T-helper 1 cell (primary cell): ENCODE results near the gene MEIS1.

Source experiments
- DNase-seq, 5 donors: peaks; one replicate each; pipeline ENCODE4 v3.0.0-alpha.2; 2012 to 2020

MEIS1 gene

DNA sequence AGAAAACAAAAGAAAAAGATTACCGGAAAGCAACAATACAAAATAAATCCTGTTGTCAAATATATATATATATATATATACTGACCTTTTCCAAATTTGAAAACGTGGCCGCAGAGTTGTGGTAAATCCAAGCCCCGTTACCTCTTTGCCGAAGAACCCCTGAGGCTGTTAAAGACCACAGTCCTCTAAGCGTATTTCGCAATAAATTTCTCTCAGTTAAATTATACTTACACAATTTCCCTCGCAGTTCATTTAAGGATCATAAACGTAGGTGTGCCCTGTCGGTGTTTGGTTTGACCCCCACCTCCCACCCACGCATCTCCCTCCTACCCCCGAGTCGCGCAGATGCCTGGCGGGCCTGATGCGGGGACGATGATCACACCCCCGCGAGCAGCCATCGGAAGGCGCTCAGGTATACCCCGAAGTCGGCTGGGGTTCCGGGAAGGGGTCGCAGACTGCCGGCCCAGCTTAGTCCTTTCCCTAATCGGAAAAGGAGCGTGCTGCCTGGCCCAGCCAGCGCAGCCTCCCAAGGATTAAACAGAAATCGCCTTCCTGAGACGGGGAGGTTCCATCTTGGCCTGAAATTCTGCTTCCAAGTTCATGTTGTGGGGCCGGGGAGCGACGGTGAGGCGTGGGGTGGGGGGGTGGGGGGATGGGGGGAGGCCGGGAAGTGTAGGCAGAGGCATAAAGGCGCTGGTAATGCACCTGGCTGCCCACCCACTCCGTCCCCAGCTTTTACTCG lies 2.9 kb upstream of the MEIS1 start:
- DNase-seq = no peak

DNA sequence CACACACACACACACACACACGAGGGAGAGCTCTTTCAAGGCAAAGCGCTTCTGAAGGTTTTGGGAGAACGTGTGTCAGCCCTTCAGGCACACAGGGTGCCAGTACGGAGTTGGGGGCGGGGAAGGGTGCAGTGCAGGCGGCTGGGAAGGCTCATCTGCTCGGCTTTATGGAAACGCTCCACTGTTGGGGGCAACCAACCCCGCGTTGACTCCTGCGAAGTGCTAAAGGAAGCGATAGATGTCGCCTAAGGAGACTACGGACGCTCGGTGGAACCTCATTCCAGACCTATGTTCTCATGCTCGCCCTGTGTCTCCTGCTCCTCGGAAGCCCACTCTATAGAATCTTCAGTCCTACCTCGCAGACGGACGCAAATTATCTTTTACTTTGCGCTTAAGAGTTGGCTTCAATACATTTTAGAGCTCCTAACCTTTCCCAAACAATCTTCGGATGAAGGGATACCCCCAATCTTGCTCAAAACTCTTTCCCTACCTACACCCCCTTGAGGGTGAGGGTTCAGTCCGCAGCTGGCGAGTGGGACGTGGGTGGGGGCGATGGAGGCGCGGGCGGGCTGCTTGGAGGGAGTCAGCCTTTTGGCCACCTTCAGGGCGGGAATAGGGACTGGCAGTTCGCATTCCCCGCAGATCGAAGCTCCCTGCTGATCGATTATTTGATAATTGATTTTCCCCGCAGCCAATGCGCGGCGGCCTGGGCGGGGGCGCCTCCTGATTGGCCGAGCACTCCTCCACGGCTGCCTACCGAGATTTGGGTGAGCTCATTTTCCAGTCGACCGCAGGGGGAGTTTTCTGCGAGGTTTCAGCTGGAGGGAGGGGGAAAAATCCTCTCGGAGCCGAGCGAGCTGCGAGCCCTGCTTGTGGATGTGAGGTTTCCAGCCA lies 1.9 kb upstream of the MEIS1 start:
- peak in 1 of 5 donors; percentile 9 for DNase-seq

DNA sequence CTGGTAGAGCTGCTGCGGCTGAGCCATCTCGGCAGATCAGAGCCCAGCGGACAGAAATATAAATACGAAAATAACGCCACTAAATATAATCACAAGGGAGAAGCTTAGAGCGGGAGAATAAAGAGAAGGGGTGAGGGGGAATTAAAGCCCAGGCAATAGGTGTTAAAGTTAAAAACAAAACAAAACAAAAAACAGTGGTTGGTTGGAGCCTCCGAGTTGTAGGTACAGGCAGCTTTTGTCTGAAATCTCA lies 1.3 kb upstream of the MEIS1 start:
- DNase-seq = no peak

DNA sequence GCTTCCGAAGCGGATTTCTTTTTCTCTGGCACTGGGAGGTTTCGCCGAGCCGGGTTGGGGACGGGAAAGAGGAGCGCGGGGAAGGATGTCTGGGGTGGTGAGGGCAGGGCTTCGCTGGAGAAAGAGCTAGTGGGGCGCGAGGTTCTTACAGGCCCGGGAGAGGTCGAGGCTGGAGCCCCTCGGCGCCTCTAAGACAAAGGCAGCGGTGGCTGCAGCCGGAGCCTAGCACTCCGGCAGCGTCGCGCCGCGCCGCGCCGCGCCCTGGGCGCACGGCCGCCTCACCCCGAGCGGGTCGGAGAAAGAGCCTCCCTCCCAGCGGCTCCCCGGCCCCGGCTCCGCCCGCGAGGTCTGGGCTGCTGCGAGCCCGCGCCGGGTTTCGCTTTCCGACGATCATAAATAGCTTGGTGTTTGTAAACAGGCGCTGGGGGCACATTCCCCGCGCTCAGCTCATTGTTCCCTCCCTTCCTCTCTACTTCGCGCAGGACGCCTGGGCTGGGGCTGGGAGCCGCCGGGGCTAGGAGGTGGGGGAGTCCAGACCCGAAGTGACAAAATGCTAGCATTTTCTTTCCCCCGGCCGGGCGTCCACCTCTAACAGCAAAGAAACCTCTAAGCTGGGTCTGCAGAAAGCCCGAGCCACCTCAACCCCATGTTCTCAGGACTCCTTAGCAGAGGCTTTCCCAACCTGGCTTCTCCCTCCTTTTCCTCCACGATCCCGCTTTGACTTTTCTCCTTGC lies 813 bp upstream of the MEIS1 start:
- peak in 1 of 5 donors; percentile 12 for DNase-seq

DNA sequence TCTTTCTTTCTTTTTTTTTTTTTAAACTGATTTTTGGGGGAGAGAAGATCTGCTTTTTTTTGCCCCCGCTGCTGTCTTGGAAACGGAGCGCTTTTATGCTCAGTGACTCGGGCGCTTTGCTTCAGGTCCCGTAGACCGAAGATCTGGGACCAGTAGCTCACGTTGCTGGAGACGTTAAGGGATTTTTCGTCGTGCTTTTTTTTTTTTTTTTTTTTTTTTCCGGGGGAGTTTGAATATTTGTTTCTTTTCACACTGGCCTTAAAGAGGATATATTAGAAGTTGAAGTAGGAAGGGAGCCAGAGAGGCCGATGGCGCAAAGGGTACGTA lies 587 bp downstream of the MEIS1 start:
- no peak for DNase-seq

DNA sequence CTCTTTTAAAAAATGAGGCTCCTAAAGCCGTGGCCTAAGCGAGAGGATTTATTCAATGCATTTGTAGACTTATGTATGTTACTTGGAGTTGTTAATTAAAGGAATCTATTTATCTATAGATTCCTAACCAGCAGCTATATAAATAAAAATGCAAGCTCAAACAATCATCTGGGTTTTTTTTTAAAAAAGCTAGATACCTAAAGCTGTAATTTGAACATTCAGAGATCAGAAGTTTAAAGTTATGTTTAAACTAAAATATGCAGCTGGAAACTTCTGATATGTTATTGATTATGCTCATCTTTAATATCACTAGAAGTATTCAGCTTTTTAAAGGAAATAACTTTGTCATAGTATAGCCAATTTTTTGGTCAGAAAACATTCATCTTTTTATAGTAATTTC lies 1.0 kb downstream of the MEIS1 start:
- no peak for DNase-seq

DNA sequence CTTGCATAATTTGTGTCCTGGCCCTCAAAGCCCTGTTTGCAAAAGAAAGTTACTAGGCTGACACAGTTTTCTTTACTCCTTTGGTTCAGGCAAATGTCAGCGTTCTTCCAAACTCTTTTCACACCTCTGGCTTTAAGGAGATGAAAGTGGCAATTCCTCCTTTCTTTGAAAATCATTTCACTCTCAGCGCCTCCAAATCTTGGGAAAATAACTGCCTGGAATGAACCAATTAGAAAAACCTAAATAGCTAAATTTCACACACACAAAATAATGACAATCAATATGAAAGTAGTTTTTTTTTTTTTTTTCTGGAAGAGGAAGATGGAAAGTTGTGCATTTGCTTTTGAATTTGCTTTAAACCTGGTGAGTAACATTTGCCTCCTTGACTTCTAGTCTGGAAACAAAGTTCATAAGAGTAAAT lies 1.7 kb downstream of the MEIS1 start:
- no peak for DNase-seq

DNA sequence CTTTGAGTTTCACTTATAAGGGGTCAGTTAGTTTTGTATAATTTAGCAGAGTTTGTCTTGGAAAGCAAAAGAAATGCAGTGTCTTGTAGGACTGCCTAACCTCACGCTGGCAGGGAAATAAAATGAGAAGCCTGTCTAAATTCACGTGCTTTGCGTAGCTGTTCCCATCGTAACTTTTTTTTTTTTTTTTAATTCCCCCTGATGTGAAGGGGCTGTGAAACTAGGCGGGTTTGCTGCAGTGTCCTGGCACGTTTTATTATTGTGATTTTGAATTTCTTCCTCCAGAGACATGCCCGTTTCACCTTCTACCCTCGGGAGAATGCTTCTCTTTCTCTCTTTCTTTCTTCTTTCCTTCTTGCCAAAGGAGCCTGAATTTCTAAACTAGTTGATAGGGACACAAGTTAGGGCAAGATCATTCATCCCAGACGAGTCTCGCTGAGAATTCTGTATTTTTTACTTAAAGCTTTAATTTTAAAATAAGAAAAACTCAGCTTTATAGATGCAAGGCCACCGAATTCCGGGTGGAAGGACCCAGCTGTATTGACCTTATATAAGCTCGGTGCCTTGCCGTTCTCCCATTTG lies 2.3 kb downstream of the MEIS1 start:
- no peak for DNase-seq

DNA sequence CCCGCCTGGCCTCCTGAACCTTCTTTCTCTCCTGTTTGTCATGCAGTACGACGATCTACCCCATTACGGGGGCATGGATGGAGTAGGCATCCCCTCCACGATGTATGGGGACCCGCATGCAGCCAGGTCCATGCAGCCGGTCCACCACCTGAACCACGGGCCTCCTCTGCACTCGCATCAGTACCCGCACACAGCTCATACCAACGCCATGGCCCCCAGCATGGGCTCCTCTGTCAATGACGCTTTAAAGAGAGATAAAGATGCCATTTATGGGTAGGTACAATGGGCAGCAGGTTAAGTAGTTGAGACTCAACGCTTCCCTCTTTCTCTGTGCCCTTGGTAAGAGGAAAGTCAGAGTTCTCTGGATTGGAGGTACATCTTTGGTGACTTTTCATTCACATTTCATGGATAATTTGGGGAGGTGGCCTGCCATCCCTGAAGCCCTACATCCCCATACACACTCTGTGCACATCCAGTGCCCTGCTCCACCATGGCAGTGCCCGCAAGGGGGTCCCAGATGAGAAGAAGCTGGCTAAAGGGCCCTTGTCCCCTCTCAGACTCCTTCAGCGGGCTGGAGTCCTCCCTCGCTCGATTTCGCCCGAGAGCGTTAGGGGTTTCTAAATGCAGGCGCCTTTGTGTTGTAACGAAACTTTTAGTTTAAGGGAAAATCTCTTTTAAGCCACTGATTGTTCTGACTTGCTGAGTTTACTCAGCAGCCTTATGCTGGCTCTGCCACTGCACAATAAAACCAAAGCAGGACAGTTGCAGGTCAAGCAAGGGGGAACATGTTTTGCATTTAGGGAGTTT lies 3.0 kb downstream of the MEIS1 start:
- DNase-seq = no peak

DNA sequence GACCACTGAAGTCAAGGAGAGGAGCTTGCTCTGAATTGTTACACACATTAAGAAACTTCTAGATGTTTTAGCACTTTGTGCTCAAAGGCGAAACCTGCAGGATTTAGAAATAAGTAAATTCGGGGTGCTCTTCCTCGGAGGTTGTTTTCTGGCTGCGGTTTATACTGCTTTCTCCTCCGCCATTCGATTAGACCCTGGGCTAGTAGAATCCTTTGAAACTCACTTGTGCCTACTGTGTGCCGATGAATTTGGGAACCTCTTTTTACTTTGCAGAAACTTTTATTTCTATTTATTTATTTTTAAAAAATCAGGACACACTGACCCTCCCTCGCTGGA lies 3.5 kb downstream of the MEIS1 start:
- no peak for DNase-seq

DNA sequence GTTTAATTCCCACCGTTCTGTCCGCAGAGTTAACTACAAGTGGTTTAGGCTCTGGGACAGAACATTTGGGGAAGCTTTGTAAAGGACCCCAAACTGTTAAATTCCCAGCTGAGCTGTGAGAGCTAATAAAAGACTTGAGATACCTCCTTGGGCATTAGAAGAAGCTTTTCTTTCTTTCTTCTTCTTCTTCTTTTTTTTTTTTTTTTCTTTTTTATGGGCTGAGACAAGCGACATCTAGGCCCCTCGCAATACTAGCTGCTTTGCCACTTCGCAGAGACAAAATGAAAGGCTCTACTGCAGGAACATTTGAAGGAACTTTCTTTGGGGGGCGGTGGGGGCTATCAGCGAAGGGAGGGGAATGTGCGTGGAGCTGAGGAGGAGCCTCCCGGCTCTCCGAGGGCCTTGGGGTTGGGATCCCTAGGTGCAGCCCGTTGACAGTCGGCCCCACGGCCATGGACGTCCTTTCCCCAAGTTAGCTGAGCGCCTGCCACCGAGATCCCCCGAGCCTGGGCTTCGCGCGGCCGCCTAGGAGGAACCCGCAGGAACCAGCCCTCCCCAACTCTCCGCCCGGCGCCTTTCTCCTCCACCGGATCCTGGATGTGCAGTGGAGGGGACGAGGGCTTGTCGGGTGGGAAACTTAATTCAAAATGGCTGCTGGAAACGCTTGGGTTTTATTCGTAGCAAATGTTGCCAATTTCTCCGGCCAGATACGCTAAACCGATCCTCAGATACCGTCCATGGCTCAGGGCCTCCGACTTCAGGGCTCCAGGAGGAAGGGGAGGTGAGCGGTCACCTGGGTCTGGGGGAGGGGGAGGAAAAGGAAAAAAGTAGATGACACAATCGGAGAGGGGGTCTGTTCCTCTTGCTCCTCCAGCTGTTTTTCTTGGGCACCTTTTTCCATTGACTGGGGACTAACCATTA lies 4.2 kb downstream of the MEIS1 start:
- no peak for DNase-seq

DNA sequence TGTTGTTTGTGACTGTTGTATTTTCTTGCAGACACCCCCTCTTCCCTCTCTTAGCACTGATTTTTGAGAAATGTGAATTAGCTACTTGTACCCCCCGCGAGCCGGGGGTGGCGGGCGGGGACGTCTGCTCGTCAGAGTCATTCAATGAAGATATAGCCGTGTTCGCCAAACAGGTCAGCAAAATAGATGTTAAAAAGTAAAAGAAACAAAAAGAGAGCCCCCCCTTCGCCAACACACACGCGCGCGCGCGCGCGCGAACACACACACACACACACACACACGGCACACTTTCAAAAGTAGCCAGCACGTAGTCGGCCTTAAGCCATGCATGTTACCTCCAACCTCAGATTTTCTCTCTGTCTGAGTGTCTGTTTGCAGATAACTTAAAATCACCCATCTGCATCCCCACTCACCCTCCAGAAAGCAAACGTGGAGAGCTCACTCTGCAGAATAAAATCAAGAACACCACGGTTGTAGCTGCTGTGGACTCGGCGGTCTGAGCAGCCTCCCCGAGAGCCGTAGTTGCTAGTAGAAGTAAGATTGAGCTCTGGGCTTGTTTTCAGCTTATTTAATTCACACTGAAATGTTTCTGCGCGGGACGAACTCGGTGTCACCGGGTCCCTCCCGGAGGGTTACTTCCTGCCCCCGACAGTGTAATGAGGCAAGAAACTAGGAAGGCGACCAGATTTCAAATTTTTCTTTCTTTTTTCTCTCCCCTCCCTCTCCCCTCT lies 5.1 kb downstream of the MEIS1 start:
- no peak for DNase-seq

DNA sequence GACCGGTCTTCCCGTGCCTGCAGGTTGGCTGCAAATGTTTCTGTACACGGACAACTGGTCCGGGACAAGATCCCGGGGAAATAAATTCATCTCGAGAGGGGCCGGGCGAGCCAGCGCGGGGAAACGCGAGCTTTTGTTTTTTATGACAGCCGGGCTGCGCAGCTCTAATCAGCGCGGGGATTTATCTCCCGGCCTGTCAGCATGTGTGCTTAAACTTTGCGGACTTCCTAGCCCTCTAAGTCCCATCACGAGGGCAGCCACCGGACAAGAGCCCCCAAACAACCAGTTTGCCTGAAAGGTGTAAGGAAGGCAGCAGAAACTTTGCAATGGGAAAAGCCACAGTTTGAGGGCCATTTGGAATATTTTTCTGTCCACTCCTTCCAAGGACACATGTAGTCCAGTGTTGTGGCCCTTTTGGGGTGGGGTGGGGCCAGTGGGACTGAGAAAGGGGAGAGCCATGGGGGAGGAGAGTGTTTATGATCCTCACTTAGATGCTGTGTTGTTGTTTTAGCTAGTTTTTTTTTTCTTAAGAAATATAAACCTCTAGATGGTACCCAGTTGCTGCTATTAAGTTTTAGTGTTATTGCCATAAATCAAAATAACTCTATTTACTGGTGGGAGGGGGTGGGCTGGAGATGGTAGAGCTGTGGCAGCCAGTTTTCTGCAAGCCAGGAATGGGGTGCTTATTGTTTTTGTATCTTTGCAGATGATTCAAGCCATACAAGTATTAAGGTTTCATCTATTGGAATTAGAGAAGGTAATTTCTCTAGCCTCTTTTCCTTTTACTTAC lies 6.0 kb downstream of the MEIS1 start:
- no peak for DNase-seq

DNA sequence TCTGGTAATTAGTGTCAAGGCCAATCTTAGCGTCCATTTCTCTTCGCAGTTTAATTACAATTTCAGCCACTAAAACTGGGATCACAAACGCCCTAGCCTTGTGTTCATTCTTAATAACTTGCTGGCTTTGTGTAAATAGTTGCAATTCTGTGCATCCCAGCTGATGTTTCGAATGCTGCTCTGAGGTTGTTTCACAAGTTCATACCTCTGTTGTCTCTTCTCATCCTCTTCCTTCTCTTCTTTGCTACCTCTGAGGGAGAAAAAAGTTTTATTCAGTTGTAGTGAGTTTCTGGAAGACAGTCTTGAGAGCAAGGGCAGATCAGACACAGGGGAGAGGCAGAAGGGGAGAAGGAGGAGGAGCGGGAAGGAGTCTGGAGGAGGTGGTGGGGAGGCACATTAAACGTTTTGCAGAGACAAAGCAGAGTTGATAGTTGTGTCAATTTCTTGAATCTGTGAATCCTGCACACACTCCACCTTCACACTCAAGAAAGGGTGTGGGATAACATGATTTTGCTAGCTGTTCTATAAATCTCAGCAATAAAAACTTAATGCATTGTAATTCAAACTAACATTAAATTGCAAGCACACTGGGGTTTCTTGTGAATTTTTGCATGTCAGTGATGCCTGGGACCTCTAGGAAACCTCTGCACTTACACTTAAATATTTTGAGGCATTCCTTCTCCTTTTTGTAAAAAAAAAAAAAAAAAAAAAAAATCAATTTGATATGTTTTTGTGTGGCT lies 6.8 kb downstream of the MEIS1 start:
- no peak for DNase-seq

DNA sequence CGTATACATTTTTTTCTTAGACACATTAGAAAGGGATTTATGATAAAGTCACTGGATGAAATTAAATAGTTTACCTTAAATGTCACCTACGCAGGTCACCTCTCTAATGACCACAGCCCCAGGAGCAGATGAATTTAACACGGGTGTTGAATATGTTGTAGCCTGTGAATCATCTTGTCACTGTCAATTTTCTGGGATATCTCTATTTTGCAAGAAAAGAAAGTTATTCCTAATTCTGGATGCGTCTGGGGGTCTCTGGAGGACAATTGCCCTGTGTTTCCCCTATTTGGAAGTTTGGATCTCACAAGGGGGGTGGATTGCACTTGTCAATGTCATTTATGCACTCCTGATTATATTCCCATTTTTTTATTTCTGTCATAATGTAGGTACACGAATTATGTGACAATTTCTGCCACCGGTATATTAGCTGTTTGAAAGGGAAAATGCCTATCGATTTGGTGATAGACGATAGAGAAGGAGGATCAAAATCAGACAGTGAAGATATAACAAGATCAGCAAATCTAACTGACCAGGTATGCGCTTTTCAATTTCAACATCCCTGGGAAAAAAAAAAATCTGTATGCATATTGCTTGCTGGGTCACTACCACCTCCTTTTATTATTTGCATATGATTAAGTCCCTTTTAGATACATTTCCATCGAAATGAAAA lies 7.7 kb downstream of the MEIS1 start:
- DNase-seq = no peak

DNA sequence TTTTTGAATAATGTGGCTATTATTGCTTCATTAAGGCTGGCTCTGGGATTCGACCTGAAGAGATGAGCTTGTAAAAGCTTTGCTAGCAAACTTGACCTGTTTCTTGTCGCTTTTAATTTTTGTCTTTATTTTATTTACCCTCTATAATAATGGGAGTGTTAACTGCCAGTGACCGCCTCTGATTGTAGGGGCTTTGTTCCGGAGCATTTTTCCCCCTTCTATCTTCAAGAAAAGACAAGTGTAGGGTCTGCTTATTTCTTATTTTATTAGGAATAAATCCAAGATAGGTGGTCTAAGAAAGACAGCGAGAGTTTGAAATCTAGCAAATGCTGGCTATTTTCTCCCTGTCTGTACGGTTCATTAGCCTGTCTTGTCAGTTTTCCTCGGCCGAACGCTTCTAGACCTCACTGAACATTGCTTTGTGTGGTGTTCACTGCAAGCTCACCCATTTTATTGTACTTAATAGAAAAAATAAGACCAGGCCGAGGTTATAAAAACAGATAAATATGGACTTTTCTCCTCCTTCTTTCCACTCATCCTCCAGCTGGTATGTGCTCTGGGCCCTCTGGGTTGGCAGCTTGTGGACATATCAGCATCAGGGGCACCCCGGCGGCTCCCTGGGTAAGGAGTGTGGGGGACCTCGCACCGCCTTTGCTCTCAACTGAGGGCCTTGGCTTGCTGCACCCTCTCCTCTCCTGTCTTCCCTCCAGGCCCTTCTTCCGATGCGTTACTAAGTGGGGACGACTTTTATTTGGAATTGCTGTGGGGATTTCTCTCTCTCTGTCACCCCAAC lies 8.5 kb downstream of the MEIS1 start:
- DNase-seq = no peak

DNA sequence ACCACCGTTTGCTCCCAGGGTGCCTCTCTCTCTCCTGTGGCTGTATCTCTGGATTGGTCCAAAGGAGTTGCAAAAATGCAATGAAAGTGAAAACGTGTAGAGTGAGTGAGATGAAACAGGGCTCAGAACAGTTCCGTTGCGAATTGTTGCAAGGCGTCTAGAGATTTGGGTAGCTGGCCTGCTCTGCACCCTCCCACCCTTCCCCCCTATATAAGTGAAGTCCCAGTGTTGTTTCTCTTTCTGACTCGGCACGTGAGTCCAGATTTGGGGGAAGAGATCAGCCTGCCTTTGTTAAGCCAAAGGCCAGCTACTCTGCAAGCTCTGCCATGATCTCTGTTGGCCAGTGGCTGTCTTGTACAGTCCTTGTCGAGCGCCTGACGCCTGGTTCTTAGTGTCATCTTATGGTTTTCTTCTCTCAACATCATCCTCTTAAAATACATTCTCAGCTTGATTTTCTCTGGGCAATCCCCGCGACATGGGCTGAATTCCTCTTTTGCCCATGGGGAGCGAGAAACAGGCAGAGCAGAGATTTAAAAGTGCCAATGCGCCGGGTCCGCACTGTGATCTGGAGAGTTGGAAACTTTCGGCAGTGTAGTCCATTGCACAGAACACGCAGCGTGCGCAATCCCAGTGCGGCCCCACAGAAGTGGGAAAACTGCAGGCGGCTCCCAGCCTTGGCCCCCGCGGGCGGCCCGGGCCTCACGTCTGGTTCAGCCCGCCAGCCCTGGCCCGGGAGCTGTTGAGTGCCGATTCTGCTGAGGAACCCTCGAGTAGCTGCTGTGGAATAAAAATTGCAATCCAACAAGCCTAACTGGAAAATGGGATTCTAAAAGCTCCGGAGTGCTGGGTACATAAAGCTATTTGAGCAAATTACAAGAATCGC lies 9.3 kb downstream of the MEIS1 start:
- DNase-seq = no peak
